Measurements from ENCODE around the gene IDI1.

IDI1 gene

DNA sequence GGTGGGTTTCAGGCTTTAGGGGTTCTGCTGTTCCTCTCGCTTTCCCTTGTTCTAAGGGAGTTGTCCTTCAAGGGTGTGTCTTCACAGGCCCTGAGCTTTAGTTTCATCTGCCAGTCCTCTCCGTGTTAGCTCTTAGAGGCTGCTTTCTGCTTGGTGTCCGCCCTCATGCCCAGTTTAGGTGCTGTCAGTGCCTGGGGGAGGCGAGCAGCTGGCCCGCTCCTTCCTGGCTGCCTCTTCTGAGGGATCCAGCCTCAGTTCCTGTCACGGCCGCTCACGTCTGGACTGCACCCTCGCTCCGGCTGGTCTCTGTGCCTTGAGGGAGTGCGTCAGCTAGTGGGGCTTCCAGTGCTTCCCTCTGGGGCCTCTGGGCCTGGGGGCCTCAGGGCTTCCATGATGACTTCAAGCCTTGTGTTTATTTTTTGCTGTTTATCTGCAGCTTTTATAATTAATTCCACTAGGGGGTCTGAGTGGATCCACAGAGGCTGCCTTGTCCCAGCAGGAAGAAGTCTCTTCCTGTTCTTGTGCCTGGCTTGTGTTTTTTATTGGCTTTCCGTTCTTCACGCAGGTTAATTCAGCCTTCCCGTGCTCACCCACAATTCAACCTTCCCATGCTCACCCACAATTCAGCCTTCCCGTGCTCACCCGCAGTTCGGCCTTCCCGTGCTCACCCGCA lies 40.2 kb upstream of the IDI1 start:
- no peak for TF ChIP-seq TEAD4 (IDR thresholded peaks at IDR 0.05)

DNA sequence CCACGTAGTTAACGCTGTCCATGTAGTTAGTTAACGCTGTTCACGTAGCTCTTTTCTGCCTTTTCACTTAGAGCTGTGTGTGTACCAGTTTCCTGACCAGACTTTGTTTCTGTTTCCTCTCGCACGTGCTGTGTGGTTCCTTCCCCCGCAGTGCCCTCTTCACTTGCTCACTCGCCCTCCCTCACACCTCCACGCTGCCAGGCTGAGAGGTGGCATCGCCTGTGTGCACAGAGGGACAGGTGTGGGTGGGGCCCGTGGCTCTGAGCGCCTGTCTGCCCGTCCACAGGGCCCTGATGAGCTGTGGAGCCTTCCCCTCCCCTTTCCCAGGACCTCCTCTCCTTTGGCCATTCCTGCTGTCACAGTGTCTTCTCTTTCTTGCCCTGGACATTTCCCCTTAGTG lies 37.9 kb upstream of the IDI1 start:
- TF ChIP-seq CREB1 (IDR thresholded peaks at IDR 0.05; ENCODE audit: low read depth) (no peak), TEAD4 (IDR thresholded peaks at IDR 0.05) (no peak), FOXM1 (IDR thresholded peaks at IDR 0.05; ENCODE audit: borderline replicate concordance, low read depth) (no peak), RAD21 (IDR thresholded peaks at IDR 0.05; ENCODE audit: low read depth) (no peak), TCF12 (IDR thresholded peaks at IDR 0.05; ENCODE audit: low read depth) (no peak), ZBTB7A (IDR thresholded peaks at IDR 0.05; ENCODE audit: low read depth) (no peak), TAF1 (IDR thresholded peaks at IDR 0.05; ENCODE audit: low read depth) (no peak), NFIC (IDR thresholded peaks at IDR 0.05) (no peak), USF1 (IDR thresholded peaks at IDR 0.05) (no peak), REST (IDR thresholded peaks at IDR 0.05; ENCODE audit: low read depth) (no peak), EP300 (IDR thresholded peaks at IDR 0.05; ENCODE audit: borderline replicate concordance) (no peak), EGR1 (IDR thresholded peaks at IDR 0.05) (no peak)

DNA sequence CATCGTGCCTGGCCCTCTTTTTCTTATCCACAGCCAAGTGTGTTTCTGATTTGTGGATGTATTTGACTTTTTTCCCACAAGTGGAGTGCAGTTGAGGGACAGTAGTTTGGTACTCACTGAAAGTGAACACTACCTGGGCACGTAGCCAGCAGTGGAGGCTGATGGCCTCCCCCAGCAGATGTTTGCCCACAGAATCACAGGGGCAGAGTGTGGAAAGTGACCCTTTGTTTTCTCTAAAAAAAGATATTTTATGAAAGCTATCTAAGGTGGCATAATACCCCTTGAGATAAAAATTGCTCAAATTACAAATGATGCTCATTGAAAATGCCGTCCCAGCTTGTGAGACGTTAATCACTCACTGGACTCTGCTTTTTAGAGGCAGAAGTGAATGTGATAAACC lies 36.3 kb upstream of the IDI1 start:
- no peak for TF ChIP-seq YY1 (IDR thresholded peaks at IDR 0.05; ENCODE audit: low read depth)
- no peak for TF ChIP-seq USF1 (IDR thresholded peaks at IDR 0.05)
- TF ChIP-seq CREB1 (IDR thresholded peaks at IDR 0.05; ENCODE audit: low read depth), result no peak
- no peak for TF ChIP-seq FOXM1 (IDR thresholded peaks at IDR 0.05; ENCODE audit: borderline replicate concordance, low read depth)
- no peak for TF ChIP-seq EGR1 (IDR thresholded peaks at IDR 0.05)
- TF ChIP-seq MAX (IDR thresholded peaks at IDR 0.05), result no peak
- TF ChIP-seq TAF1 (IDR thresholded peaks at IDR 0.05; ENCODE audit: low read depth), result no peak

GRCh38 chr10:1084011-1084950 lies 35.4 kb upstream of the IDI1 start:
- no peak for TF ChIP-seq EGR1 (IDR thresholded peaks at IDR 0.05)
- TF ChIP-seq YY1 (IDR thresholded peaks at IDR 0.05; ENCODE audit: low read depth), result no peak

- TF ChIP-seq YY1 (IDR thresholded peaks at IDR 0.05; ENCODE audit: low read depth), result no peak
- no peak for TF ChIP-seq FOXM1 (IDR thresholded peaks at IDR 0.05; ENCODE audit: borderline replicate concordance, low read depth)
Observed at GRCh38 chr10:1083581-1083980, 34.7 kb upstream of the IDI1 start.

GRCh38 chr10:1078668-1079067 lies 29.7 kb upstream of the IDI1 start:
- TF ChIP-seq FOXM1 (IDR thresholded peaks at IDR 0.05; ENCODE audit: borderline replicate concordance, low read depth) (no peak), EGR1 (IDR thresholded peaks at IDR 0.05) (no peak), TCF12 (IDR thresholded peaks at IDR 0.05; ENCODE audit: low read depth) (no peak), TEAD4 (IDR thresholded peaks at IDR 0.05) (no peak), USF1 (IDR thresholded peaks at IDR 0.05) (no peak), NFIC (IDR thresholded peaks at IDR 0.05) (no peak), REST (IDR thresholded peaks at IDR 0.05; ENCODE audit: low read depth) (no peak), RAD21 (IDR thresholded peaks at IDR 0.05; ENCODE audit: low read depth) (no peak), MAX (IDR thresholded peaks at IDR 0.05) (no peak), YY1 (IDR thresholded peaks at IDR 0.05; ENCODE audit: low read depth) (no peak), CREB1 (IDR thresholded peaks at IDR 0.05; ENCODE audit: low read depth) (no peak), TAF1 (IDR thresholded peaks at IDR 0.05; ENCODE audit: low read depth) (no peak), EP300 (IDR thresholded peaks at IDR 0.05; ENCODE audit: borderline replicate concordance) (no peak)
